GM12878 (cell line): ENCODE results near the gene SPTLC2. TPM values are rescaled to one million over a fixed set of nuclear protein-coding genes. Genes with fewer than 3 reads are reported as not detected.
A peak's percentile ranks its signal among the peaks of the same experiment; 100 is the strongest.

Experiments used
- BHLHE40 ChIP-seq, 2 experiments: fragments of 450-650 bp in 1 of 2; IDR thresholded peaks; 2 replicates each; pipeline ENCODE4 v1.6.1; 2011 to 2017; ENCODE audit warnings: low read depth in 2 of 2, borderline replicate concordance in 1 of 2, improper control_type of control experiment in 1 of 2, low read length in 1 of 2, mild to moderate bottlenecking in 1 of 2
- DPF2 ChIP-seq: fragments of 450-650 bp; IDR thresholded peaks from 2 replicates; pipeline ENCODE4 v1.6.1; 2017; ENCODE audit warnings: mild to moderate bottlenecking
- EGR1 ChIP-seq, 2 experiments: IDR thresholded peaks; 1 replicate in 1 of 2; 2 replicates in 1 of 2; pipeline ENCODE4 v1.6.1; 2011 to 2012; ENCODE audit warnings: low read depth in 2 of 2, low read length in 2 of 2, borderline replicate concordance in 1 of 2, mild to moderate bottlenecking in 1 of 2, moderate library complexity in 1 of 2
- FOS ChIP-seq: IDR thresholded peaks from 3 replicates; pipeline ENCODE4 v1.6.1; 2011; ENCODE audit warnings: borderline replicate concordance; ENCODE audit not compliant: insufficient read length; ENCODE audit errors: extremely low read depth
- HDAC6 ChIP-seq: fragments of 200-600 bp; sonication (generic); IDR thresholded peaks from one replicate; pipeline ENCODE4 v1.8.0; 2017; ENCODE audit warnings: antibody characterized with exemption; ENCODE audit not compliant: unreplicated experiment
- IKZF1 ChIP-seq: fragments of 450-650 bp; conservative IDR thresholded peaks from 2 replicates; pipeline ENCODE4 v1.6.1; 2017; ENCODE audit warnings: antibody characterized with exemption, mild to moderate bottlenecking
- IKZF2 ChIP-seq, 2 experiments: fragments of 450-650 bp; IDR thresholded peaks; 2 replicates each; pipeline ENCODE4 v1.6.1; 2017; ENCODE audit warnings: mild to moderate bottlenecking in 2 of 2, moderate library complexity in 2 of 2
- IRF4 ChIP-seq: IDR thresholded peaks from 2 replicates; pipeline ENCODE4 v1.6.1; 2011; ENCODE audit warnings: low read depth, low read length
- TCF12 ChIP-seq: IDR thresholded peaks from 2 replicates; pipeline ENCODE4 v1.6.1; 2011; ENCODE audit warnings: low read depth, mild to moderate bottlenecking, low read length
- polyA plus RNA-seq, 11 experiments: library from polyadenylated mRNA; depleted of rRNA in 4 of 11; unstranded in 6 of 11; stranded (reverse) in 5 of 11; fragments of >200 nt; fragmentation: Nextera tagmentation in 4 of 11; fragmentation: Illumina TruSeq in 1 of 11; extraction: Ambion mirVana in 4 of 11; extraction: Trizol in 1 of 11; gene quantifications; 1 replicate in 1 of 11; 2 replicates in 10 of 11; pipeline versions ENCODE4 v1.2.1 to v1.2.3, GENCODE V29; 2011 to 2016; ENCODE audit warnings: inconsistent platforms in 2 of 11, missing spikeins in 2 of 11, low read depth in 1 of 11
- total RNA-seq, 4 experiments: library from RNA; depleted of rRNA in 3 of 4; stranded (reverse); fragments of >200 nt in 3 of 4; fragmentation: Illumina TruSeq in 1 of 4; extraction: Trizol in 1 of 4; gene quantifications; 2 replicates each; pipeline versions ENCODE4 v1.2.1 to v1.2.3, GENCODE V29; 2013 to 2021
- TF ChIP-seq, protein P1 (sequence below): fragments of 450-650 bp; IDR thresholded peaks from 2 replicates; pipeline ENCODE4 v1.6.1; 2017; ENCODE audit warnings: antibody characterized with exemption, mild to moderate bottlenecking, moderate library complexity
- TF ChIP-seq, protein P2 (sequence below): fragments of 450-650 bp; IDR thresholded peaks from 2 replicates; pipeline ENCODE4 v1.6.1; 2016; ENCODE audit warnings: mild to moderate bottlenecking
- TF ChIP-seq, protein P3 (sequence below): IDR thresholded peaks from 2 replicates; pipeline ENCODE4 v1.6.1; 2012; ENCODE audit warnings: mild to moderate bottlenecking, low read depth, low read length
- TF ChIP-seq, protein P4 (sequence below): fragments of 450-650 bp; IDR thresholded peaks from 2 replicates; pipeline ENCODE4 v1.6.1; 2017; ENCODE audit warnings: low read depth, mild to moderate bottlenecking, moderate library complexity
- TF ChIP-seq, protein P5 (sequence below): fragments of 450-650 bp; IDR thresholded peaks from 2 replicates; pipeline ENCODE4 v1.6.1; 2018; ENCODE audit warnings: borderline replicate concordance, mild to moderate bottlenecking; ENCODE audit not compliant: partially characterized antibody
- TF ChIP-seq, protein P6 (sequence below): IDR thresholded peaks from 2 replicates; pipeline ENCODE4 v1.6.1; 2012; ENCODE audit warnings: low read depth, low read length, improper control_type of control experiment

The SPTLC2 gene
- total and polyA plus RNA-seq, 10 of the 15 experiments (the other 5 are each of a cell fraction or from before 2014, with no cell fraction given): 6.9 to 35.1 (median 19.7) TPM

DNA sequence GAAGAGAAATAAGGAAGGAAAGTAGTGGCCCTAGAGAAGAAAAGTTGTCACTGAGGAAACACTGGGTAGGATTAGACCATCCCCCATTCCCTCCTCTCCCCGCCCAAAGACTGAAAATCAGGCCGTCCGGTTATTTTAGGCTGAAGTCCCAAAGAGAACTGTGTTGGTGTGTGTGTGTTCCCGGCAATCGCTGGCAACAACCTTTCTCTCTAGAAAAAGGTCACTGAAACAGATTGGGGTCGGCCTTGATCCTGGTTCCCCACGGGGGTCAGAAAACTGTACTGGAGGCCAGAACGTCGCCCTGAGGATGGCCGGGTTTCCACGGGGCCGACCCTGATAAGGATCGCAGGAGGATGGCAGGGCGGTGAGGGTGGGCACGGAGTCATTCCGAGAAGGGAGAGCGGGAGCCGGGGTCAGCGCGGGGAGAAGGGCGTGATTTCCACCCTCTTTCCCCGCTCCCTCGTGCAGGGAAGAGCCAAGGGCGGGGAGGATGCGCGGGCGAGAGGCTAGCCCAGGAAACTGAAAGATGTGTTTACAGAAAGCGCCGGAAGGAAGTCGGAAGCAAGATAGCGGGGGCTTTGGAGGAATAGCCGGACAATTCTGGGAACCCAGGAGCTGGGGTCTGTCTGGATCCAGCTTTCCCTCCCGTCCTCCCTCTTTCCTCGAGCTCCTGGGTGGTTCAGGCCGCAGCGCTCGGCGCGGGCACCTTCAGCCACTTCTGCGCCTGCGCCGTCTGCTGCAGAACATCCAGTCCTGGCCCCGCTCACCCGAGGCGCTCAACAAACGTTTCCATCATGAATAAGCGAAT lies 25.3 kb upstream of the SPTLC2 start (continued):
- TF ChIP-seq, protein P1, sequence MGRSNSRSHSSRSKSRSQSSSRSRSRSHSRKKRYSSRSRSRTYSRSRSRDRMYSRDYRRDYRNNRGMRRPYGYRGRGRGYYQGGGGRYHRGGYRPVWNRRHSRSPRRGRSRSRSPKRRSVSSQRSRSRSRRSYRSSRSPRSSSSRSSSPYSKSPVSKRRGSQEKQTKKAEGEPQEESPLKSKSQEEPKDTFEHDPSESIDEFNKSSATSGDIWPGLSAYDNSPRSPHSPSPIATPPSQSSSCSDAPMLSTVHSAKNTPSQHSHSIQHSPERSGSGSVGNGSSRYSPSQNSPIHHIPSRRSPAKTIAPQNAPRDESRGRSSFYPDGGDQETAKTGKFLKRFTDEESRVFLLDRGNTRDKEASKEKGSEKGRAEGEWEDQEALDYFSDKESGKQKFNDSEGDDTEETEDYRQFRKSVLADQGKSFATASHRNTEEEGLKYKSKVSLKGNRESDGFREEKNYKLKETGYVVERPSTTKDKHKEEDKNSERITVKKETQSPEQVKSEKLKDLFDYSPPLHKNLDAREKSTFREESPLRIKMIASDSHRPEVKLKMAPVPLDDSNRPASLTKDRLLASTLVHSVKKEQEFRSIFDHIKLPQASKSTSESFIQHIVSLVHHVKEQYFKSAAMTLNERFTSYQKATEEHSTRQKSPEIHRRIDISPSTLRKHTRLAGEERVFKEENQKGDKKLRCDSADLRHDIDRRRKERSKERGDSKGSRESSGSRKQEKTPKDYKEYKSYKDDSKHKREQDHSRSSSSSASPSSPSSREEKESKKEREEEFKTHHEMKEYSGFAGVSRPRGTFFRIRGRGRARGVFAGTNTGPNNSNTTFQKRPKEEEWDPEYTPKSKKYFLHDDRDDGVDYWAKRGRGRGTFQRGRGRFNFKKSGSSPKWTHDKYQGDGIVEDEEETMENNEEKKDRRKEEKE: no peak
- TF ChIP-seq IRF4: no peak
- no peak for TF ChIP-seq FOS
- TF ChIP-seq EGR1 (IDR thresholded peaks at IDR 0.05; ENCODE audit: borderline replicate concordance in 1 of 2, low read depth in 2 of 2, low read length in 2 of 2): peak in 1 of 2 experiments; percentile 29; a peak in 1 of 3 replicates
- 0 out of 2 replicates have a peak, but pooled peaks have one; percentile 33 for TF ChIP-seq IKZF1
- no peak for TF ChIP-seq DPF2
- TF ChIP-seq TCF12: no peak
- TF ChIP-seq, protein P2, sequence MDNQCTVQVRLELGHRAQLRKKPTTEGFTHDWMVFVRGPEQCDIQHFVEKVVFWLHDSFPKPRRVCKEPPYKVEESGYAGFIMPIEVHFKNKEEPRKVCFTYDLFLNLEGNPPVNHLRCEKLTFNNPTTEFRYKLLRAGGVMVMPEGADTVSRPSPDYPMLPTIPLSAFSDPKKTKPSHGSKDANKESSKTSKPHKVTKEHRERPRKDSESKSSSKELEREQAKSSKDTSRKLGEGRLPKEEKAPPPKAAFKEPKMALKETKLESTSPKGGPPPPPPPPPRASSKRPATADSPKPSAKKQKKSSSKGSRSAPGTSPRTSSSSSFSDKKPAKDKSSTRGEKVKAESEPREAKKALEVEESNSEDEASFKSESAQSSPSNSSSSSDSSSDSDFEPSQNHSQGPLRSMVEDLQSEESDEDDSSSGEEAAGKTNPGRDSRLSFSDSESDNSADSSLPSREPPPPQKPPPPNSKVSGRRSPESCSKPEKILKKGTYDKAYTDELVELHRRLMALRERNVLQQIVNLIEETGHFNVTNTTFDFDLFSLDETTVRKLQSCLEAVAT: peak; percentile 60
- peak in 1 of 2 experiments; percentile 19; a peak in 1 of 4 replicates for TF ChIP-seq IKZF2 (IDR thresholded peaks at IDR 0.05)
- no peak for TF ChIP-seq HDAC6
- TF ChIP-seq, protein P3, sequence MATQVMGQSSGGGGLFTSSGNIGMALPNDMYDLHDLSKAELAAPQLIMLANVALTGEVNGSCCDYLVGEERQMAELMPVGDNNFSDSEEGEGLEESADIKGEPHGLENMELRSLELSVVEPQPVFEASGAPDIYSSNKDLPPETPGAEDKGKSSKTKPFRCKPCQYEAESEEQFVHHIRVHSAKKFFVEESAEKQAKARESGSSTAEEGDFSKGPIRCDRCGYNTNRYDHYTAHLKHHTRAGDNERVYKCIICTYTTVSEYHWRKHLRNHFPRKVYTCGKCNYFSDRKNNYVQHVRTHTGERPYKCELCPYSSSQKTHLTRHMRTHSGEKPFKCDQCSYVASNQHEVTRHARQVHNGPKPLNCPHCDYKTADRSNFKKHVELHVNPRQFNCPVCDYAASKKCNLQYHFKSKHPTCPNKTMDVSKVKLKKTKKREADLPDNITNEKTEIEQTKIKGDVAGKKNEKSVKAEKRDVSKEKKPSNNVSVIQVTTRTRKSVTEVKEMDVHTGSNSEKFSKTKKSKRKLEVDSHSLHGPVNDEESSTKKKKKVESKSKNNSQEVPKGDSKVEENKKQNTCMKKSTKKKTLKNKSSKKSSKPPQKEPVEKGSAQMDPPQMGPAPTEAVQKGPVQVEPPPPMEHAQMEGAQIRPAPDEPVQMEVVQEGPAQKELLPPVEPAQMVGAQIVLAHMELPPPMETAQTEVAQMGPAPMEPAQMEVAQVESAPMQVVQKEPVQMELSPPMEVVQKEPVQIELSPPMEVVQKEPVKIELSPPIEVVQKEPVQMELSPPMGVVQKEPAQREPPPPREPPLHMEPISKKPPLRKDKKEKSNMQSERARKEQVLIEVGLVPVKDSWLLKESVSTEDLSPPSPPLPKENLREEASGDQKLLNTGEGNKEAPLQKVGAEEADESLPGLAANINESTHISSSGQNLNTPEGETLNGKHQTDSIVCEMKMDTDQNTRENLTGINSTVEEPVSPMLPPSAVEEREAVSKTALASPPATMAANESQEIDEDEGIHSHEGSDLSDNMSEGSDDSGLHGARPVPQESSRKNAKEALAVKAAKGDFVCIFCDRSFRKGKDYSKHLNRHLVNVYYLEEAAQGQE: no peak
- 0 out of 4 replicates have a peak, but pooled peaks of 1 of the 2 experiments have one; percentile 30 for TF ChIP-seq BHLHE40 (IDR thresholded peaks at IDR 0.05; ENCODE audit: borderline replicate concordance in 1 of 2, low read depth in 2 of 2, low read length in 1 of 2)
- TF ChIP-seq, protein P4, sequence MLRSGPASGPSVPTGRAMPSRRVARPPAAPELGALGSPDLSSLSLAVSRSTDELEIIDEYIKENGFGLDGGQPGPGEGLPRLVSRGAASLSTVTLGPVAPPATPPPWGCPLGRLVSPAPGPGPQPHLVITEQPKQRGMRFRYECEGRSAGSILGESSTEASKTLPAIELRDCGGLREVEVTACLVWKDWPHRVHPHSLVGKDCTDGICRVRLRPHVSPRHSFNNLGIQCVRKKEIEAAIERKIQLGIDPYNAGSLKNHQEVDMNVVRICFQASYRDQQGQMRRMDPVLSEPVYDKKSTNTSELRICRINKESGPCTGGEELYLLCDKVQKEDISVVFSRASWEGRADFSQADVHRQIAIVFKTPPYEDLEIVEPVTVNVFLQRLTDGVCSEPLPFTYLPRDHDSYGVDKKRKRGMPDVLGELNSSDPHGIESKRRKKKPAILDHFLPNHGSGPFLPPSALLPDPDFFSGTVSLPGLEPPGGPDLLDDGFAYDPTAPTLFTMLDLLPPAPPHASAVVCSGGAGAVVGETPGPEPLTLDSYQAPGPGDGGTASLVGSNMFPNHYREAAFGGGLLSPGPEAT: no peak
- TF ChIP-seq, protein P5, sequence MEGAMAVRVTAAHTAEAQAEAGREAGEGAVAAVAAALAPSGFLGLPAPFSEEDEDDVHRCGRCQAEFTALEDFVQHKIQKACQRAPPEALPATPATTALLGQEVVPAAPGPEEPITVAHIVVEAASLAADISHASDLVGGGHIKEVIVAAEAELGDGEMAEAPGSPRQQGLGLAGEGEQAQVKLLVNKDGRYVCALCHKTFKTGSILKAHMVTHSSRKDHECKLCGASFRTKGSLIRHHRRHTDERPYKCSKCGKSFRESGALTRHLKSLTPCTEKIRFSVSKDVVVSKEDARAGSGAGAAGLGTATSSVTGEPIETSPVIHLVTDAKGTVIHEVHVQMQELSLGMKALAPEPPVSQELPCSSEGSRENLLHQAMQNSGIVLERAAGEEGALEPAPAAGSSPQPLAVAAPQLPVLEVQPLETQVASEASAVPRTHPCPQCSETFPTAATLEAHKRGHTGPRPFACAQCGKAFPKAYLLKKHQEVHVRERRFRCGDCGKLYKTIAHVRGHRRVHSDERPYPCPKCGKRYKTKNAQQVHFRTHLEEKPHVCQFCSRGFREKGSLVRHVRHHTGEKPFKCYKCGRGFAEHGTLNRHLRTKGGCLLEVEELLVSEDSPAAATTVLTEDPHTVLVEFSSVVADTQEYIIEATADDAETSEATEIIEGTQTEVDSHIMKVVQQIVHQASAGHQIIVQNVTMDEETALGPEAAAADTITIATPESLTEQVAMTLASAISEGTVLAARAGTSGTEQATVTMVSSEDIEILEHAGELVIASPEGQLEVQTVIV: no peak
- TF ChIP-seq, protein P6, sequence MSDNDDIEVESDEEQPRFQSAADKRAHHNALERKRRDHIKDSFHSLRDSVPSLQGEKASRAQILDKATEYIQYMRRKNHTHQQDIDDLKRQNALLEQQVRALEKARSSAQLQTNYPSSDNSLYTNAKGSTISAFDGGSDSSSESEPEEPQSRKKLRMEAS: peak; percentile 32; the same call in 1 of the 2 replicates
